A549 (cell line): ENCODE measurements around the gene CDYL.

Experiments
- BHLHE40 ChIP-seq: IDR thresholded peaks from 2 replicates; pipeline ENCODE4 v1.6.1; 2012; ENCODE audit warnings: low read depth, low read length, inconsistent platforms
- CBX2 ChIP-seq: fragments of 200-600 bp; sonication (generic); IDR thresholded peaks from 2 replicates; pipeline ENCODE4 v1.6.1; 2016; ENCODE audit warnings: low read depth, mild to moderate bottlenecking, borderline replicate concordance
- CBX8 ChIP-seq: fragments of 200-600 bp; sonication (generic); IDR thresholded peaks from 2 replicates; pipeline ENCODE4 v1.6.1; 2016
- CHD2 ChIP-seq: fragments of 150-350 bp; IDR thresholded peaks from 2 replicates; pipeline ENCODE4 v1.6.1; 2014; ENCODE audit warnings: low read length; ENCODE audit not compliant: partially characterized antibody
- CTCF ChIP-seq: fragments of >200 bp; sonication (Bioruptor Twin); formaldehyde crosslinking; IDR thresholded peaks from 3 replicates; pipeline ENCODE4 v1.5.1; 2016
- EP300 ChIP-seq, 2 experiments: fragments of >200 bp; sonication (Bioruptor Twin); formaldehyde crosslinking; IDR thresholded peaks; 2 replicates in 1 of 2; 3 replicates in 1 of 2; pipeline ENCODE4 v1.6.1; 2016 to 2017
- ESRRA ChIP-seq: fragments of 150-350 bp; IDR thresholded peaks from 2 replicates; pipeline ENCODE4 v1.6.1; 2014; ENCODE audit warnings: mild to moderate bottlenecking, low read length, borderline replicate concordance
- POLR2A ChIP-seq: IDR thresholded peaks from 2 replicates; pipeline ENCODE4 v1.6.1; 2012; ENCODE audit warnings: mild to moderate bottlenecking, low read length
- RAD21 ChIP-seq, 2 experiments: fragments of >200 bp in 1 of 2; sonication (Bioruptor Twin) in 1 of 2; formaldehyde crosslinking in 1 of 2; IDR thresholded peaks in 1 of 2; conservative IDR thresholded peaks in 1 of 2; 2 replicates in 1 of 2; 3 replicates in 1 of 2; pipeline ENCODE4 v1.6.1; 2012 to 2018; ENCODE audit warnings: inconsistent platforms in 1 of 2
- REST ChIP-seq: fragments of 200-600 bp; sonication (generic); IDR thresholded peaks from 2 replicates; pipeline ENCODE4 v1.6.1; 2016; ENCODE audit warnings: antibody characterized with exemption, mild to moderate bottlenecking, moderate library complexity
- RFX5 ChIP-seq: fragments of 450-650 bp; IDR thresholded peaks from 2 replicates; pipeline ENCODE4 v1.7.1; 2014; ENCODE audit warnings: antibody characterized with exemption, mild to moderate bottlenecking, moderate library complexity
- TFCP2L1 ChIP-seq: fragments of 250-450 bp; sonication (Bioruptor Pico); IDR thresholded peaks from 2 replicates; pipeline ENCODE4 v1.5.0; 2021; ENCODE audit warnings: mild to moderate bottlenecking
- TF ChIP-seq, protein P1 (sequence below): IDR thresholded peaks from 2 replicates; pipeline ENCODE4 v1.6.1; 2012
- TF ChIP-seq, protein P2 (sequence below): fragments of 150-350 bp; IDR thresholded peaks from 2 replicates; pipeline ENCODE4 v1.6.1; 2014; ENCODE audit warnings: low read depth, mild to moderate bottlenecking, low read length

DNA sequence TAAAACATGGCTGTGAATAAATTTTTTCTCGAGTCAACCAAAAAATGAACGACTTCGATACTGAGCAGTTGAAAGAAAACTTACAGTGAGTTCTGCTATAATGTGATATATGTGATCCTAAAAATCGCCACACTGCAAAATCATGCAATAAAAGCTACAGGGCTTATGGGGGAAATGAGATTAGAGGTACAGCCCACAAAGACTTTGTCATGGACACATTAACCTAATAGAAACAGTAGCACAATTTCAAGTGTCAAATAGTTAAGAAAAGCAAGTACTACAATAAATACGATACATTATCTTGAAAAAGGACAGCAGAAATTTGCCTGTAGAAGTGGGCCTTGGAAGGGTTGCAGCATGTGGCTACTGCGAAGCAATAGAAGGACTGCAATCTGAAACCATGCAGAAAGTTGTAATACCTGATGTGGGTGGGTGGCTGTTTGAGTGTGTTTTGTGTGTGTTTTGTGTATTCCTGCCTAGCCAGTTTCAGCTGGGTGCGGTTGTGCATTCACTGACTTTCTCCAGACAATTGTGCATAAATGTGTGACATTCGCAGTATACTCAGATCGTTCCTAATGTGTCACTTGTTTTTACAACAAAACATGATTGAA lies 148.6 kb downstream of the CDYL start:
- no peak for TF ChIP-seq BHLHE40
- TF ChIP-seq RFX5, result no peak
- TF ChIP-seq CTCF, result no peak
- TF ChIP-seq CBX2, result no peak
- TF ChIP-seq POLR2A, result no peak
- TF ChIP-seq RAD21 (conservative IDR thresholded peaks at IDR 0.05 in 1 of 2, IDR thresholded peaks at IDR 0.05 in 1 of 2), result no peak
- TF ChIP-seq CBX8, result no peak
- TF ChIP-seq CHD2, result no peak
- TF ChIP-seq ESRRA, result no peak
- no peak for TF ChIP-seq EP300 (IDR thresholded peaks at IDR 0.05)
- TF ChIP-seq, protein P1, sequence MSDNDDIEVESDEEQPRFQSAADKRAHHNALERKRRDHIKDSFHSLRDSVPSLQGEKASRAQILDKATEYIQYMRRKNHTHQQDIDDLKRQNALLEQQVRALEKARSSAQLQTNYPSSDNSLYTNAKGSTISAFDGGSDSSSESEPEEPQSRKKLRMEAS, result no peak
- TF ChIP-seq REST, result no peak
- TF ChIP-seq, protein P2, sequence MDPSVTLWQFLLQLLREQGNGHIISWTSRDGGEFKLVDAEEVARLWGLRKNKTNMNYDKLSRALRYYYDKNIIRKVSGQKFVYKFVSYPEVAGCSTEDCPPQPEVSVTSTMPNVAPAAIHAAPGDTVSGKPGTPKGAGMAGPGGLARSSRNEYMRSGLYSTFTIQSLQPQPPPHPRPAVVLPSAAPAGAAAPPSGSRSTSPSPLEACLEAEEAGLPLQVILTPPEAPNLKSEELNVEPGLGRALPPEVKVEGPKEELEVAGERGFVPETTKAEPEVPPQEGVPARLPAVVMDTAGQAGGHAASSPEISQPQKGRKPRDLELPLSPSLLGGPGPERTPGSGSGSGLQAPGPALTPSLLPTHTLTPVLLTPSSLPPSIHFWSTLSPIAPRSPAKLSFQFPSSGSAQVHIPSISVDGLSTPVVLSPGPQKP, result no peak
- TF ChIP-seq TFCP2L1, result no peak
